Activated CD4-positive, CD25-positive, alpha-beta regulatory T cell treated with anti-CD3 and anti-CD28 coated beads, Interleukin-2, amount 50 U/mL, for 72 hours (primary cell): Measurements from ENCODE around the gene STARD7.
"Not testable (repeated sequence)": the region's sequence is repeated elsewhere in the genome, so short reads cannot be mapped to it uniquely, and the experiment has no call there.

Experiments
- DNase-seq: peaks from one replicate; pipeline ENCODE4 v3.0.0; 2021

The STARD7 gene

DNA sequence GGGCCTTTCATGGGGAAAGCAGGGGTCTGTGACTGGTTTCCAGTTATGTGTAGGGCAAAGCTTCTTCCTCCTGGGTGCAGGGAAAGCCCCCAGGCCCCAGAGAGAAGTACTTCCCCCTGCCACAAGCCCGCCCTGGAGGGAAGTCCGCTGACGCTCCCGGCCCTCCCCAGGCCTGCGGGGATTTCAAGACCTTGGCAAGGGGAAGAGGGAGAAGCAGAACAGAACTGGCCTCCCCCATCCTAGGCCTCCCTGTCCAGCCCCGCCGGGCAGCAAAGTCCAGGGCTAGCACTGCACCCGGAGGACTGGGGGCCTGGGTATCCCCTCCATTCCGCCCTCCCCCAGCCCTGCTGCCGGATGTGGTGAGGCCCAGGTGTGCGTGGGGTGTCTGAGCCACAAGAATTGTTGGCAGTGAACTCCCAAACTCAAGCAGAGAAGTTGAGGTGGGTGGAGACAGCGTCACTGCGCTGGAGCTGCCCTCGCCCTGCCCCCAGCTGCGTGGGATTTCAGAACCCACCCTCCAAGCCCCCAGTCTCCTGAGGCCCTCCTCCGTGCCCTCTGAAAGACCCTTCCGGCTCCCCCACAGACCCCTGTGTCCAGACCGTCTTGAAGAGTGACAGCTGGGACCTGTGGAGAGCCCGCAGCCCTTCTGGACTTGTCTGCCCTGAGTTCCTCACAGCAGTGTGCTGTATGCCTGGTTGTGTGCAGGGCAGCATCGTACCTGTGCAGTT lies 62.3 kb downstream of the STARD7 start:
- DNase-seq, result peak; percentile 86

DNA sequence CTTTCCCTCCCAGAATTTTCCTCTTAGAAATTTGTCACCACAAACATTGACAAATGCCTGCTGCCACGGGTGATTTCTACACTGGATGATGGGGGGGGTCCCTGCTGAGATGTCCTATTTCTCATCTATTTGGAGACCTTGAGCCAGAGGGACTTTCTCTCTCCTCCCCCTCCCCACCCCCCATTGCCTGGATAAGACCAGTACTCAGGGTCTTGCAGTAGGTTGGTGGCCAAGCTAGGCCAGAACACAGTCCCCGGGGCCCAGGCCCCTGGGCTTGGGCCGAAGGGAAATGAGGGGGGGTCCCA lies 62.8 kb downstream of the STARD7 start:
- DNase-seq, result no peak

DNA sequence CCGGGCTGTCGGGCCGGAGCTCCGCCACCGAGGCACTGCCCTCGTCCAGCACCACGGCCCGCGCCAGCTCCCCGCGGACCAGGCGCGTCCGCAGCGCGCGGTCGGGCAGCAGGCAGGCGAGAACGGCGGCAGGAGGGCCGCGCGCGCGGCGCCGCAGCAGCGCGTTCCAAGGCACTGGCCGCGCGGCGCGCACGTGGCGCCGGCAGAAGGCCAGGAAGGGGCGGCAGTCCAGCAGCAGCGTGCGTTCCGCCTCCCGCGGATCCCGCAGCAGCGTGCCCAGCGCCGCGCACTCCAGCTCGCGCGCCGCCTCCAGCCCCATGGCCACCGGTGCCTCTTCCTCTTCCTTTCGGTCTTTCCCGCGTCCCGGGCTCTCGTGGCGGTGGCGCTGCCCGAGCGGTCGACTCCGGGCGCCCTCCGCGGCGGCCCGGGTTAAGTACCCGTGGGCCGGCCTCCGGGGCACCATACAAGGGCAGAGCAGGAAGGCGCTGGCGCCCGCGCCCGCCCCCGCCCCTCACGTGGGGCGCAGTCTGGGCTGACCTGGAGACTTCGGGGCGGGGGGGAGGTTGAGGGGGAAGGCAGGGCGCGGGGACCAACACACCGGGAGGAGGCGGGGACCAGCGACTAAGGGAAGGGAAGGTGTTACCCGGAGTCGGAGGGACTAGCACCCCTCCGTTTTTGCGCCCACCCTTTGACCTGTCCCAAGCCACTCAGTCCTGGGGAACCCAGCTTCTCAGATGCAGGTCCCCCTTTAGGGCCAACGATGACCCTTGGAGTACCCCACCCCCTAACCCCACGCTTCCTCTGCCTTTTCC lies 63.4 kb downstream of the STARD7 start, which contains the start of gene DUSP2:
Gene DUSP2, minus strand, starts transcription at position 405 of the 812 bp plus-strand sequence. Its CDS starts 86 bp downstream, at position 319.
- peak; percentile 94 for DNase-seq

DNA sequence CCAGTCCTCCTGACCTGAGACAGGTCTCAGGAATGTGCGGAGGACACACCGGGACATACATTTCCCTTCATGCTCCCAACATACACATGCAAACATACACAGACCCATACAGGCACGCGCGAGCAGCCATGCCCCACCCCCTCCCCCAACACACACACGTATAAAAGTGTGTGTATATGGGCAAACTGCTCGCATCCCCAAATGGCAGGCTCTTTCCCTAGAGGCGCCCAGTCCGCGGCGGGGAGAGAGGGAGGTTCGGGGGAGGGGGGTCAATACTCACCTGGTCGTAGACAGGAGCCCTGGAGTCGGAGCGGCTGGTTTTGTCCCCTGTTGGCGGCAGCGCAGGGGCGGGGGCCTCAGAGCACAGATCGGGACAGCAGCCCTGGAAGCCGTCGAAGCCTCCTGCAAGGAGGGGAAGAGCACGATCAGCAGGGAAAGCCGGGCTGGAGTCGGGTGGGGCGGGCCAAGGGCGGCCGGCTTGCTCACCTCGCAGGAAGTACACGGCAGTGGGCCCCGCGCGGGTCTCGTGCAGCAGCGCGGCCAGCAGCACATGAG lies 64.1 kb downstream of the STARD7 start:
- DNase-seq, result peak; percentile 64

DNA sequence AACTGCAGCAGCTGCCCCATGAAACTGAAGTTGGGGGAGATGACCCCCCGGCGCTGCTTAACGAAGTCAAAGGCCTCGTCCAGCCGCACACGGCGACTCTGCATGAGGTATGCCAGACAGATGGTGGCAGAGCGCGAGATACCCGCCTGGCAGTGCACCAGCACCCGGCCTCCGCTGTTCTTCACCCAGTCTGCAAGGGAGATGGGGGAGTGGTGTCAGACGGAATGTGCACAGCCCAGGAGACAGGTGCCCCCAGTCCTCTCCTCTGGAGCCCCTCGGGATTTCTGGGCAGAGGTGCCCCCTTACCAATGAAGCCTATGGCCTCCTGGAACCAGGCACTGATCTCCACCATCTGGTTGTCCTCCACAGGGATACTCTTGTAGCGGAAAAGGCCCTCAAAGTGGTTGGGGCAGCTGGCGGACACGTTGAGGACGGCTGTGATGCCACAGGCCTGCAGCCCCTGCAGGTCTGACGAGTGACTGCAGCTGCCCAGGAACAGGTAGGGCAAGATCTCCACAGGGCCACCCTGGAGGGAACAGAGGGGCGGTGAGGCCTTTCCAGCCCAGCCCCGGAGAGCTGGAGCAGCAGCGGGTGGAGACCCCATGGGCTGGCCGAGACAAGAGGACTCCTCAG lies 64.7 kb downstream of the STARD7 start:
- peak; percentile 56 for DNase-seq

- DNase-seq, result no peak
These were observed 65.3 kb downstream of the STARD7 start for GRCh38 chr2:96143231-96143847.

GRCh38 chr2:96142217-96143113 lies 66.2 kb downstream of the STARD7 start:
- peak; percentile 70 for DNase-seq

GRCh38 chr2:96141624-96141967 lies 67.0 kb downstream of the STARD7 start:
- DNase-seq, result not testable (repeated sequence)

DNA sequence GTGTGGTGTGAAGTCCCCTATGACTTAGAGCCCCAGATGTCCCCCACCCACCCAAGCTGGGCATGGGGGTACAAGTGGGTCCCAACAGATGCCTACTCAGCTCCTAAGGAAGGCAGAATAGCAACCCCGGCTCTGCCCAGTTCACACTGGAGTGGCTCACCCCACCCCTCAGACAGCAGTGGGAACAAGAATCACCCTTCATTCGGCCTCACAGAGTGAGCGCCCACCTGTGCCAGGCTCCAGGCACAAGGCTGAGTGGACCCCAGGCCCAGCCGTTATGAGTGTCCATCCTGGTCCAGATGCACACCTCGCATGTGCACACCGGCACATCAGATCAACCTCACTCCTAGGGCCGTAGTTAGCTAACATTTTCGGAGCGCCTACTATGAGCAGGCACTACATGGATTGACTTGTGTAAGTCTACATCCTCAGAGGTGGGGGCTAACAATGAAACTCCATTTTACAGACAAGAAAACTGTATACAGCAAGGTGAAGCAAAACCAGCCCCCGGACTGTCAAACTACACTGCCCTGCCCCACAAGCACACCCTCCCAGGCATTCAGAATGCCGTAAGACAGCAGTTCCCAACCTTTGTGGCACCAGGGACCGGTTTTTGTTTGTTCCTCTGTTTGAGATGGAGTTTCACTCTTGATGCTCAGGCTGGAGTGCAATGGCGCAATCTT lies 67.5 kb downstream of the STARD7 start:
- DNase-seq, result no peak

GRCh38 chr2:96139181-96139758 lies 69.4 kb downstream of the STARD7 start:
- no peak for DNase-seq

DNA sequence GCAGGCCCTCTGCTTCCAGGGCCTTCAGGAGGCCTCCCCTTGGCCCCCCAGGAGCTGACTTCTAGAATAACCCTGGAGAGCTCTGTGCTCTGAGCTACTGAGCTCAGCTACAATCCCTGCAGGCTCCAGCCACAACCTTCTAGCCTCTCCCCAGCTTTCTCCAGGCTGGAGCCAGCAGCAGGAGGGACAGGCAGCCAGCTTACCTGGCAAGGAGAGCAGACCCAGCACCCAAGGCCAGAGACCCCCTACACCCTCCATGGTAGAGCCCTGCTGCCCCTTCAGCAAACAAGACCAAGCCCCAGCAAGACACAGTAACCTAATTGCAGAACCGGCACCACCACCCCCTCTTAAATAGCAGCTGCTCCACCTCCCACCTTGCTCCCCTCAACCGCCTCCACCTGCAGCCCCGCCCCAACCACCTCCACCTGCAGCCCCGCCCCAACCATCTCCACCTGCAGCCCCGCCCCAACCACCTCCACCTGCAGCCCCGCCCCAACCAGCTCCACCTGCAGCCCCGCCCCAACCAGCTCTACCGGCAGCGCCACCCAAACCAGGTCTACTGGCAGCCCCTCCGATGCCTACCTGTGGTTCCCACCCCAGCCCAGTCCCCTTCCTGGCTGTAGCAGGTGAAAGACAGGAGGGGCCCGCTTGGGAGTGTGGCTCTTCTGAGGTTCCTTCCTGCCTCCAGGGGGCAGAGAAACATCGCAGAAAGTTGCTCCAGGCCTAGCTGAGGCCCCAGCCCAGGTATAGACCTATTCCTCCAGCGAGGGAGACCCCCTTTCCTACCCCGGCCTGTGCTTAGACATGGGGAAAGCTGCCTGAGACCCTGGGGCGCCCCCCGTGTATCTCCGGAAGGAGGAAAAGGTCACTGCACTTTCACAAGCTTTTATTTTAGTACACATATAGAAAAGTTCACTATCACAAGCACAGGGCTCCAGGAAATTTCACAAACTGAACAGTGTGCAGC lies 70.2 kb downstream of the STARD7 start, which contains the start of gene ASTL:
Gene ASTL, minus strand, starts transcription at position 324 of the 967 bp plus-strand sequence. Its CDS starts 66 bp downstream, at position 258.
- DNase-seq, result peak; percentile 61

DNA sequence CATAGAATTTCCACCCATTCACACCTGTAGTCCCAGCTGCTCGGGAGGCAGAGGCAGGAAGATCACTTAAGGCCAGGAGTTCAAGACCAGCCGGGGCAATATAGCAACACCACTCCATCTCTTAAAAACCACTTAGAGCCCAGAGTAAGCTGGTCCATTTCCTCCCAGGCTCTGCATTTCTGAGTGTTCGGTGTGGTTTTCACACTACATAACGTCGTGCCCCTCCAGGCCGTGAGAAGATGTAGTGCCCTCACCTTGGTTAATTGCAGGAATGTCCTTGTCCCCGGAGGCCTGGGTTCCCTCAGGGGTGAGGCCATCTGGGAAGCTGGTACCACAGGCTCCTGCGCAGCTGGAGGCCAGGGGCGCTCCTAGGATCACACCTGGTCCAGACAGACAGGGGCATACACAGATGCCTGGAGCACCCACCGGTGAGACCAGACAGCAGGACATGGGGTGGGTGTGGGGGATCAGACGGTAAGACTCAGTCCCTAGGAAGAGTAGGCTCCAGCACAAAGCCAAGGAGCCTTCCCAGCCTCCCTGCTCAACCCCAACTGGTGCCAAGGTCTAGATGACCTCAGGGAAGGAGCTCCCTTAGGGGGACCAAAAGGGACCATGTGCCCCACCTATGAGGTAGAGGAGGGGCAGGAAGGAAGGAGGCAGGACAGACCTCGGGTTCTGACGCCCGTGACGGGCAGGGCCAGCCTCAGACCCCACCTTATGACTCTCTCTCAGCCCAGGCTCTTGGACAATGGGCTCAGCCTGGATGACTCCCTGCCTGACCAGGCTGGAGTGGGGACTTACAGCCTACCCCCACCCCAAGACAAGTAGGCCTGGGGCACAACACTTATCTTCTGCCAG lies 71.1 kb downstream of the STARD7 start:
- DNase-seq, result no peak

DNA sequence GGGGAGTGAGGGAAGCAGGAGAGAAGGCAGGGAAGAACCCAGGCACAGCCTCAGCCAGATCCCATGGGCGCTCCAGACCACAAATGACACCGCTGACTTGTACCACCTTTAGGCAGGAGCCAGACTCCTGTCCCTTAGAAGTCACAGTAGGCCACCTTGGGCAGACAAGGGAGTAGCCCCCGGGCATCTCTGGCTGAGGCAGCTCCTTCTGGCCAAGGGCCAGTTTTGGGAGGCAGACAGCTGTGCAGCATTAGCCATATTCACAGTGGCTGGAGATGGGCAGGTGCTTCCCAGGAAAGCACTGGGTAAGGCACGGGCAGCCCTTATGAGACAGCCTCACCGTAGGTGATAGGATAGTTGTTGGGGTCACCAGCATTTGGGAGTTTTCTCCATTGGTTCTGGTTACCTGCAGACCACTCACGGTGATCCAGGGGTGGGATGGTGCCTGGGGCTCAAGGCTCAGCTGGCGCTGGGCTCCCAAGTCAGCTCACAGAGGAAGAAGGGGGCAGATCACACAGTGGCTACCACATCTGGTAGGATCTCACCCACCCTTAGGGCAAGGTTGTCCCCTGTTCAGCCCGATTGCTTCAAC lies 72.4 kb downstream of the STARD7 start:
- no peak for DNase-seq

GRCh38 chr2:96135621-96136020 lies 73.0 kb downstream of the STARD7 start:
- DNase-seq, result no peak

GRCh38 chr2:96135171-96135570 lies 73.5 kb downstream of the STARD7 start:
- no peak for DNase-seq
